Activated CD4-positive, alpha-beta T cell treated with anti-CD3 and anti-CD28 coated beads, Interleukin-2, Interleukin-6, amounts not matched to agents 100 ng/mL and 50 ng/mL, durations not matched to agents 16 hours and 8 hours (primary cell): ENCODE data around the gene SPACA6.
"Not testable (repeated sequence)": the region's sequence is repeated elsewhere in the genome, so short reads cannot be mapped to it uniquely, and the experiment has no call there.

Source experiments
- DNase-seq: peaks from one replicate; pipeline ENCODE4 v3.0.0-alpha.2; 2020

Gene SPACA6

GRCh38 chr19:51706885-51707284, 13.8 kb downstream of the SPACA6 start:
- DNase-seq = no peak

GRCh38 chr19:51708811-51709210, 15.7 kb downstream of the SPACA6 start:
- DNase-seq = no peak

- DNase-seq = no peak
Observed at GRCh38 chr19:51709575-51709974, 16.4 kb downstream of the SPACA6 start.

- DNase-seq = no peak
Observed at GRCh38 chr19:51710163-51710562, 17.0 kb downstream of the SPACA6 start.

- no peak for DNase-seq
Observed at GRCh38 chr19:51711702-51712101, 18.6 kb downstream of the SPACA6 start.

GRCh38 chr19:51712461-51713081, 19.4 kb downstream of the SPACA6 start:
- DNase-seq = no peak

GRCh38 chr19:51713319-51714285, 20.5 kb downstream of the SPACA6 start:
- no peak for DNase-seq

- no peak for DNase-seq
Observed at GRCh38 chr19:51714848-51715247, 21.7 kb downstream of the SPACA6 start.

GRCh38 chr19:51715850-51716249, 22.7 kb downstream of the SPACA6 start:
- DNase-seq = no peak

- no peak for DNase-seq
Observed at GRCh38 chr19:51716925-51717324, 23.8 kb downstream of the SPACA6 start.

- no peak for DNase-seq
Observed at GRCh38 chr19:51719251-51719988, 26.3 kb downstream of the SPACA6 start.

GRCh38 chr19:51721905-51722304, 28.8 kb downstream of the SPACA6 start:
- no peak for DNase-seq

GRCh38 chr19:51722492-51722891, 29.4 kb downstream of the SPACA6 start:
- DNase-seq = no peak

GRCh38 chr19:51724543-51724942, 31.4 kb downstream of the SPACA6 start:
- DNase-seq = no peak

- DNase-seq = no peak
Observed at GRCh38 chr19:51726049-51726448, 32.9 kb downstream of the SPACA6 start.

GRCh38 chr19:51727349-51727880, 34.3 kb downstream of the SPACA6 start:
- no peak for DNase-seq

GRCh38 chr19:51729781-51730180, 36.7 kb downstream of the SPACA6 start:
- no peak for DNase-seq

GRCh38 chr19:51733742-51734522, 40.8 kb downstream of the SPACA6 start:
- no peak for DNase-seq

GRCh38 chr19:51735759-51736449, 42.8 kb downstream of the SPACA6 start:
- no peak for DNase-seq

- DNase-seq = no peak
Observed at GRCh38 chr19:51737389-51737788, 44.3 kb downstream of the SPACA6 start.

GRCh38 chr19:51737924-51738323, 44.8 kb downstream of the SPACA6 start:
- no peak for DNase-seq

- DNase-seq = not testable (repeated sequence)
Observed at GRCh38 chr19:51738523-51738922, 45.4 kb downstream of the SPACA6 start.
